HG03565 (cell line): ENCODE data around the gene RIPK4.
"Not testable (repeated sequence)": the region's sequence is repeated elsewhere in the genome, so short reads cannot be mapped to it uniquely, and the experiment has no call there.

Experiments used
- ATAC-seq: cut with Tn5 transposase; IDR thresholded peaks from one replicate; pipeline ENCODE4 v1.9.1; 2021; ENCODE audit warnings: mild to moderate bottlenecking, moderate library complexity; ENCODE audit not compliant: unreplicated experiment

The RIPK4 gene

DNA sequence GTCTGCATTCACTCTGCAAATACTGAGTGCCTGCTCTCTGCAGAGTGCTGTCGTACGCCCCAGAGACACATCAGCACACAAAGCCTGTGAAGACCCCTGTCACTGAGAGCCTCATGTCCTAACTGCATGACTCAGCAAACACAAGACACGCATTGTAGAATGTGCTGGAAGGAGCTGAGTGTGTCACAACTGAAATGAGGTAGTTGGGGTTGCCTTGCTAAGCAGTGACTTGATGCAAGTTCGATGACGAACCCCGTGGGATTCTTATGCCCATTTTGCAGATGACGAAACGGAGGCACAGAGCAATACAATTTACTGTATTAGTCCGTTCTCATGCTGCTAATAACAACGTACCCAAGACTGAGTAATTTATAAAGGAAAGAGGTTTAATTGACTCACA, 65.1 kb downstream of the RIPK4 start:
- no peak for ATAC-seq

DNA sequence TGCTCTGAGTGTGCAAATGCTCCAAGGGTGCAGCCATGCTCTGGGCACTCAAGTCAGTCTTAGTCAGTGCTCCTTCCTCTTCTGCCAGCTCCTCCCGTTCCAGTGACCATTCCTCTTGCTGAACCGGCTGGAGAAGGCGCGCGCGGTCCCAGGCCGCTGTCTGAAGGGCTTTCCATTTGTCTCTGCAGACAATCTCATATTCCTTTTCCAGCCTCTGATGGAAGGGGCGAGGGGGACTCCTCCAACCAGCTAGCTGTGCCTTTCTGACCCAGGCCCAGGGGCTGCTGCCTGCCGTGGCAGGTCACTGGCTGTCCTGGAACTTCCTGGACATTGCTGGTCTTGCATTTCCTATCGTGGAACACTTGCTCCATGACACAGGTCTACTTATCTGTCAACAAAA, 67.5 kb downstream of the RIPK4 start:
- no peak for ATAC-seq

DNA sequence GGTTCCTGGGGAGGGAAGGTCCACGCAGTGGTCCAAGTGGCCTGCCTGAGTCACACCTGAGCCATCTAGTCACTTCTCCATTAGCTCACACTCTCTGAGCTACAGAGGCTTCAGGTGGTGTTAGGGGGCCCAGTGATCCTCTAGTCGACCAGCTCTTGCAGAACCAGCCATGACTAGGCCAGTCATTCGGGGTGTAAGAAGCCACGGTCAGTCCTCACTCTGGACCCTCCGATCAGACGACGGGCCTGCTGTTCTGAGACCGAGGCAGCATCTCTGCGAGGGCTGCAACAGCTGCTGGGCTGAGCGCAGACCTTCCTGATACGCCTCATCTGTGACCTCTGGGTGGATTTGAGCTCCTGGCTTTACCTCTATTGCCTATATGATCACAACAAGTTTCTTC, 68.8 kb downstream of the RIPK4 start:
- ATAC-seq: no peak

DNA sequence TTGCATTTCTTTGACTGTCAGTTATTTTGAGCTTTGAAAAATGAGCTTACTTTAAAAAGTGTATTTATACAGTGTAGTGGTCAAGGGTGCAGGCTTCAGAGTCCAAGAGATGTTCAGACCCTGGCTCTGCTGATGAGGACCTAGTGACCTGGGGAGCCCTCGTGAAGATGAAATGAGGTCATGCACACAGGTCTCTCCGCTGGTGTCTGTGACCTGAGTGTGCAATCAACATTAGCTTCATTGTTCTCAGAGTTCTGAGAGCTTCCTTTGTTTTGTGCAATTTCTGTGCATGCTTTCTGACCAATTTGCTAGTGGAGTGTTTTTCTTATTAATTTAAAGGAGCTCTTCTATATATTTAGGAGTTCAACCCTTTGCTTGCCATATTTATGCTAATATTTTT, 71.3 kb downstream of the RIPK4 start:
- no peak for ATAC-seq

DNA sequence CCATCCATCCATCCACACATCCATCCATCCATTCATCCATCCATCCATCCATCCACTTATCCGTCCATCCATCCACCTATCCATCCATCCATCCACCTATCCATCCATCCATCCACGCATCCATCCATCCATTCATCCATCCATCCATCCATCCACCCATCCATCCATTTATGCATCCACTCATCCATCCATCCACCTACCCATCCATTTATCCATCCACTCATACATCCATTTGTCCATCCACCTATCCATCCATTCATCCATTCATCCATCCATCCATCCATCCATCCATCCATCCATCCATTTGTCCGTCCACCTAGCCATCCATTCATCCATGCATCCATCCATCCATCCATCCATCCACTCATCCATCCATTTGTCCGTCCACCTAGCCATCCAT, 72.8 kb downstream of the RIPK4 start:
- not testable (repeated sequence) for ATAC-seq

DNA sequence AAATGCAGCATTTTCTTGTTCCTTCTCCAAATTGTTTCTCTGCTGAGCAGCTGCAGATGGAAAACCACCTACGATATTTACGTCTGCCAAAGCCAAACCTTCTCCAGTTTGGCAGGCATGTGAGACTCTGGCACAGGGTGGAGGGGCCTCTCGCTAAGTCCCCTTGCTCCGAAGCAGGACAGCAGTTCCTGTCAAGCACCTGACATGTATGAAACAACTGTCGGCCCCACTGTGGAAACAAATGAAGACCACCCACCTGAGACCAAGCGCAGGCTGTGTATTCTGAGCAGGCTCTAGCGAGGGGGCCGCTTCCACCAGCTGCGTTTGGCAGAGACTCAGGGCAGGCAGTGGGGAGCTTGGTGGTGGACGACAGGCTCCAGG, 74.7 kb downstream of the RIPK4 start:
- no peak for ATAC-seq

DNA sequence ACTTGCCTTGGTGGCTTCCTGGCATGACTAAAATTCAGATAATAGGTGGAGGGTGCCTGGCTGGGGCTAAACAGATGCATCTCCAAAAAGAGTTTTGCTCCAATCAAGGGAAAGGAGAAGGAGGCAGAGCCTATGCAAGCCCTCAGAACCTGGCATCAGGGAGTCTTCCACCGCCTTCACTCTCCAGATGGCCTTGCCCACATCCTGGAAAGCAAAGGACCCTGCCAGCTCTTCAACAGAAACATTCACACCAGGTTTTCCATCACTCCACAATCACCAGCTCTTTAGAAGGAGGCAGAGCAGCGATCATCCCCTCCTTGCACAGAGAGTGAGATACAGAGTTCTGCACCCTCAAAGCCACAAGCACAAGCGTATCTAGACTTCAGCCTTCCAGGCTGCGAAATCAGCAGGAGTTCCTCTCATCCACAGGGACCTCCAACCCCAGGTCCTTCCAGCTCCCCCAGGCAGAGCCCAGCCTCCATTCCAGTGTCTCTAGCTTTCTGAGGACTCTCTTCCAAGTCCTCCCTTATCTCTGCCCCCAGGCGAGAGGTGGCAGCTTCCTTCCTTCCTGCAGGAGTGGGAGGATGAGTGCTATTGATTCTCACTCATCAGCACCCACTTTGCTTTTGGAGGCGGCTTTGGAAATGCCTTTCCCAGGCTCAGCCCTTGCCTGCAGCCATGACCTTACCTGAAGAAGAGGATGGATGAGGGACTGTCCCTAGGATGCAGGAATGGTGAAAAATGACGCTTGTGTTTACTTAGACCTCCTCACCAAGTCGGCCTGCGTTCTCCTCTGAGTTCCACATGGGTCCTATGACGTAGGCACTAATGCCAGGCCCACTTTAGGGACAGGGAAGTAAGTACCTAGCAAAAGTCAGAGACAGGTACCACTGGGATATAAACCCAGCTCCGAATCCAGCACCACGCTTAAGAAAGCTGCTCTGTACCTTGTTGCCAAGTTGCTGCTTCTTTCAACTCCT, 75.4 kb downstream of the RIPK4 start:
- ATAC-seq: no peak
